Astrocyte (in vitro differentiated cells and primary cell): ENCODE results near the gene BCL7B. TPM values are rescaled to one million over a fixed set of nuclear protein-coding genes. Genes with fewer than 3 reads are reported as not detected.
A peak's percentile ranks its signal among the peaks of the same experiment; 100 is the strongest.
"Not testable (repeated sequence)": the region's sequence is repeated elsewhere in the genome, so short reads cannot be mapped to it uniquely, and the experiment has no call there.

Experiments used
- DNase-seq: peaks from one replicate; pipeline ENCODE4 v3.0.0-alpha.2; 2010; ENCODE audit warnings: low read depth
- FAIRE-seq: peaks from 2 replicates; lab custom pipeline; 2011; peaks lifted over from hg19 to GRCh38; lab: Jason Lieb, UNC
- H2AFZ ChIP-seq: 2 replicates; pipeline ENCODE4 v1.6.0; 2012; ENCODE audit warnings: low read depth, low read length, inconsistent platforms
- H3K27ac ChIP-seq: 2 replicates; pipeline ENCODE4 v1.5.1; 2011; ENCODE audit warnings: low read depth, low read length, inconsistent platforms
- H3K27me3 ChIP-seq: 2 replicates; pipeline ENCODE4 v1.6.0; 2011; ENCODE audit warnings: low read length, inconsistent platforms; ENCODE audit not compliant: insufficient read depth
- H3K36me3 ChIP-seq: 2 replicates; pipeline ENCODE4 v1.5.1; 2011; ENCODE audit warnings: low read length, inconsistent platforms; ENCODE audit not compliant: insufficient read depth
- H3K4me1 ChIP-seq: 2 replicates; pipeline ENCODE4 v1.5.1; 2011; ENCODE audit warnings: low read length, inconsistent platforms; ENCODE audit not compliant: insufficient read depth
- H3K4me2 ChIP-seq: 2 replicates; pipeline ENCODE4 v1.6.0; 2012; ENCODE audit warnings: low read length, inconsistent platforms
- H3K4me3 ChIP-seq: 2 replicates; pipeline ENCODE4 v1.5.1; 2011; ENCODE audit warnings: low read depth, mild to moderate bottlenecking, low read length, inconsistent platforms; ENCODE audit not compliant: insufficient read depth
- H3K79me2 ChIP-seq: 2 replicates; pipeline ENCODE4 v1.6.0; 2012; ENCODE audit warnings: mild to moderate bottlenecking, low read length, inconsistent platforms; ENCODE audit not compliant: insufficient read depth
- H3K9ac ChIP-seq: 2 replicates; pipeline ENCODE4 v1.6.0; 2012; ENCODE audit warnings: mild to moderate bottlenecking, low read length, inconsistent platforms
- H3K9me3 ChIP-seq: 2 replicates; pipeline ENCODE4 v1.5.1; 2012; ENCODE audit warnings: low read depth, mild to moderate bottlenecking, low read length, inconsistent platforms; ENCODE audit not compliant: insufficient read depth
- H4K20me1 ChIP-seq: 2 replicates; pipeline ENCODE4 v1.6.0; 2012; ENCODE audit warnings: low read length, inconsistent platforms; ENCODE audit not compliant: insufficient read depth
- H3K27ac Mint-ChIP-seq: one replicate; pipeline ENCODE4 v1.8.0; 2021; ENCODE audit warnings: mild to moderate bottlenecking, mixed read lengths; ENCODE audit not compliant: unreplicated experiment
- H3K27me3 Mint-ChIP-seq: one replicate; pipeline ENCODE4 v1.8.0; 2021; ENCODE audit warnings: low read depth, mixed read lengths; ENCODE audit not compliant: unreplicated experiment
- H3K36me3 Mint-ChIP-seq: one replicate; pipeline ENCODE4 v1.8.0; 2021; ENCODE audit warnings: low read depth, mixed read lengths; ENCODE audit not compliant: unreplicated experiment
- H3K4me1 Mint-ChIP-seq: one replicate; pipeline ENCODE4 v1.8.0; 2021; ENCODE audit warnings: low read depth, mixed read lengths; ENCODE audit not compliant: unreplicated experiment
- H3K4me3 Mint-ChIP-seq: one replicate; pipeline ENCODE4 v1.8.0; 2021; ENCODE audit warnings: mild to moderate bottlenecking, moderate library complexity, mixed read lengths; ENCODE audit not compliant: unreplicated experiment
- H3K9me3 Mint-ChIP-seq: one replicate; pipeline ENCODE4 v1.8.0; 2021; ENCODE audit warnings: mild to moderate bottlenecking, mixed read lengths; ENCODE audit not compliant: unreplicated experiment
- CTCF ChIP-seq: IDR thresholded peaks from 2 replicates; pipeline ENCODE4 v1.5.1; 2011; ENCODE audit warnings: low read depth, mild to moderate bottlenecking, inconsistent platforms, low read length, moderate library complexity; ENCODE audit not compliant: insufficient read depth
- EZH2 ChIP-seq: IDR thresholded peaks from 2 replicates; pipeline ENCODE4 v1.6.1; 2012; ENCODE audit warnings: mild to moderate bottlenecking, low read length, inconsistent platforms; ENCODE audit not compliant: insufficient read depth
- total RNA-seq: library from RNA; stranded (reverse); gene quantifications from 2 replicates; pipeline ENCODE4 v1.2.1, GENCODE V29; 2021

BCL7B gene
- total RNA-seq, 1 donor from 2014 or later, result 30.1 TPM

- peaks cover 9% of the 10 kb centered on the region for H3K4me1 Mint-ChIP-seq
- H3K9me3 Mint-ChIP-seq, result no peaks in the 10 kb centered on the region
- no peak for DNase-seq
- Histone ChIP-seq H3K36me3 (peaks cover 30% of the 10 kb centered on the region), H3K4me2 (no peak overlapping the region), H3K4me3 (no peak overlapping the region), H4K20me1 (peaks cover 55% of the 10 kb centered on the region), H3K4me1 (no peaks in the 10 kb centered on the region), H3K27ac (no peak overlapping the region), H3K79me2 (peaks cover 46% of the 10 kb centered on the region), H3K9me3 (no peaks in the 10 kb centered on the region), H3K9ac (no peak overlapping the region), H2AFZ (no peak overlapping the region), H3K27me3 (no peaks in the 10 kb centered on the region)
- H3K36me3 Mint-ChIP-seq, result peaks cover 31% of the 10 kb centered on the region
- H3K4me3 Mint-ChIP-seq, result no peak overlapping the region
- no peak for FAIRE-seq
- H3K27me3 Mint-ChIP-seq, result no peaks in the 10 kb centered on the region
- no peak overlapping the region for H3K27ac Mint-ChIP-seq
- TF ChIP-seq EZH2 (no peak), CTCF (no peak)
These were observed 15.8 kb downstream of the BCL7B start for GRCh38 chr7:73541722-73542121.

- Mint-ChIP-seq H3K27ac (peak overlapping the region; percentile 77), H3K4me1 (peaks cover 9% of the 10 kb centered on the region), H3K36me3 (peaks cover 26% of the 10 kb centered on the region), H3K4me3 (no peak overlapping the region), H3K27me3 (no peaks in the 10 kb centered on the region), H3K9me3 (no peaks in the 10 kb centered on the region)
- no peak overlapping the region for H3K27ac ChIP-seq
- no peak overlapping the region for H3K4me2 ChIP-seq
- TF ChIP-seq EZH2 (no peak), CTCF (no peak)
- FAIRE-seq (no peak), DNase-seq (no peak)
- no peak overlapping the region for H2AFZ ChIP-seq
- H3K9ac ChIP-seq, result no peak overlapping the region
- H4K20me1 ChIP-seq, result peaks cover 38% of the 10 kb centered on the region
- no peaks in the 10 kb centered on the region for H3K9me3 ChIP-seq
- H3K4me1 ChIP-seq, result no peaks in the 10 kb centered on the region
- H3K79me2 ChIP-seq, result peaks cover 30% of the 10 kb centered on the region
- H3K27me3 ChIP-seq, result no peaks in the 10 kb centered on the region
- H3K4me3 ChIP-seq, result no peak overlapping the region
- peaks cover 37% of the 10 kb centered on the region for H3K36me3 ChIP-seq
These were observed 17.8 kb downstream of the BCL7B start for GRCh38 chr7:73539709-73540108.

- H3K4me1 ChIP-seq, H3K27me3 ChIP-seq, H3K9me3 Mint-ChIP-seq, H3K4me3 ChIP-seq, H3K4me2 ChIP-seq, H3K9me3 ChIP-seq, H2AFZ ChIP-seq, H3K4me3 Mint-ChIP-seq, H3K27me3 Mint-ChIP-seq, DNase-seq, H3K27ac Mint-ChIP-seq, H3K4me1 Mint-ChIP-seq, FAIRE-seq, H3K9ac ChIP-seq, H3K27ac ChIP-seq: not testable (repeated sequence)
- Histone ChIP-seq H3K36me3 (peaks cover 37% of the 10 kb centered on the region), H4K20me1 (peaks cover 28% of the 10 kb centered on the region), H3K79me2 (peaks cover 20% of the 10 kb centered on the region)
- peaks cover 27% of the 10 kb centered on the region for H3K36me3 Mint-ChIP-seq
These were observed 19.0 kb downstream of the BCL7B start for GRCh38 chr7:73538510-73538909.
